Hepatocyte (in vitro differentiated cells): Measurements from ENCODE around the gene LRRC40.

Experiments
- CTCF ChIP-seq: fragments of 200-600 bp; sonication (generic); IDR thresholded peaks from 2 replicates; pipeline ENCODE4 v1.5.1; 2016; ENCODE audit warnings: antibody characterized with exemption, mild to moderate bottlenecking; ENCODE audit not compliant: poor library complexity
- EZH2 ChIP-seq: fragments of 200-600 bp; sonication (generic); IDR thresholded peaks from 2 replicates; pipeline ENCODE4 v1.6.1; 2016; ENCODE audit warnings: antibody characterized with exemption, mild to moderate bottlenecking, borderline replicate concordance
- EZH2phosphoT487 ChIP-seq: fragments of 200-600 bp; sonication (generic); IDR thresholded peaks from one replicate; pipeline ENCODE4 v1.6.1; 2018; ENCODE audit warnings: antibody characterized with exemption, mild to moderate bottlenecking, low read depth, moderate library complexity; ENCODE audit not compliant: unreplicated experiment, severe bottlenecking

GRCh38 chr1:70239940-70240339 is 34.6 kb upstream of the LRRC40 start:
- TF ChIP-seq CTCF: no peak
- no peak for TF ChIP-seq EZH2
- no peak for TF ChIP-seq EZH2phosphoT487
